ENCODE measurements around the gene EPB41L1. TPM values are rescaled to one million over a fixed set of nuclear protein-coding genes. Genes with fewer than 3 reads are reported as not detected.

The EPB41L1 gene
- polyA plus RNA-seq, 3 donors = 0.05 TPM; not detected in 2

GRCh38 chr20:36121981-36122930 lies 32.3 kb upstream of the EPB41L1 start:
- 94% methylated on average over 13 of the region's 17 CpGs for WGBS (ENCODE audit: insufficient coverage)
- Histone ChIP-seq H3K36me3 (replicated peaks in 1 of 2; ENCODE audit: control insufficient read depth in 1 of 2, insufficient read depth in 2 of 2, low read length in 2 of 2) (no peaks in the 10 kb centered on the region), H3K27me3 (ENCODE audit: control insufficient read depth in 2 of 2, insufficient read depth in 2 of 2, low read length in 2 of 2) (no peaks in the 10 kb centered on the region), H4K20me1 (ENCODE audit: insufficient read depth, low read length) (no peaks in the 10 kb centered on the region), H3K9ac (ENCODE audit: insufficient read depth, low read length, poor library complexity, severe bottlenecking) (no peak overlapping the region), H2AFZ (ENCODE audit: insufficient read depth, low read depth, low read length, poor library complexity, severe bottlenecking) (no peak overlapping the region), H3K9me3 (replicated peaks in 1 of 2; ENCODE audit: control insufficient read depth in 1 of 2, insufficient read depth in 1 of 2, low read length in 2 of 2) (no peaks in the 10 kb centered on the region), H3K27ac (ENCODE audit: low read depth in 1 of 2, low read length in 2 of 2) (no peak overlapping the region), H3K4me1 (ENCODE audit: control insufficient read depth in 1 of 2, insufficient read depth in 2 of 2, low read length in 2 of 2) (peaks cover 0 to 3% of the 10 kb centered on the region in 2 donors), H3K4me2 (replicated peaks; ENCODE audit: extremely low read depth, low read length, poor library complexity, severe bottlenecking) (no peak overlapping the region), H3K79me2 (ENCODE audit: insufficient read depth, low read length) (no peaks in the 10 kb centered on the region), H3K4me3 (replicated peaks in 1 of 3; ENCODE audit: low read depth in 2 of 3, low read length in 3 of 3) (no peak overlapping the region)
- no peak overlapping the region for H3K4me3 Mint-ChIP-seq
- H3K36me3 Mint-ChIP-seq = no peaks in the 10 kb centered on the region
- no peak for DNase-seq
- intact Hi-C loops (cut with micrococcal nuclease) = no loop called here
- H3K27me3 Mint-ChIP-seq (ENCODE audit: low read depth in 3 of 3) = peaks cover 5 to 8% (median 7%) of the 10 kb centered on the region in 3 donors
- H3K4me1 Mint-ChIP-seq = peaks cover 6% of the 10 kb centered on the region
- no peak overlapping the region for H3K27ac Mint-ChIP-seq
- no peak for TF ChIP-seq CTCF (IDR thresholded peaks at IDR 0.05)
- peaks cover 0 to 4% (median 0%) of the 10 kb centered on the region in 7 donors for H3K9me3 Mint-ChIP-seq

GRCh38 chr20:36122931-36123288 lies 31.6 kb upstream of the EPB41L1 start:
- no CpG with 5 or more reads among the region's 7 CpGs for WGBS (ENCODE audit: insufficient coverage)
- H3K36me3 ChIP-seq (replicated peaks in 1 of 2; ENCODE audit: control insufficient read depth in 1 of 2, insufficient read depth in 2 of 2, low read length in 2 of 2) = no peaks in the 10 kb centered on the region
- no peak overlapping the region for H3K4me3 Mint-ChIP-seq
- H3K27ac ChIP-seq (ENCODE audit: low read depth in 1 of 2, low read length in 2 of 2) = no peak overlapping the region
- H3K79me2 ChIP-seq (ENCODE audit: insufficient read depth, low read length) = no peaks in the 10 kb centered on the region
- no peaks in the 10 kb centered on the region for H3K36me3 Mint-ChIP-seq
- H3K27me3 Mint-ChIP-seq (ENCODE audit: low read depth in 3 of 3) = peaks cover 5 to 8% (median 7%) of the 10 kb centered on the region in 3 donors
- no peak overlapping the region for H3K9ac ChIP-seq (ENCODE audit: insufficient read depth, low read length, poor library complexity, severe bottlenecking)
- no peak overlapping the region for H3K27ac Mint-ChIP-seq
- H3K9me3 Mint-ChIP-seq = peaks cover 0 to 4% (median 0%) of the 10 kb centered on the region in 7 donors
- no peak for DNase-seq
- H3K27me3 ChIP-seq (ENCODE audit: control insufficient read depth in 2 of 2, insufficient read depth in 2 of 2, low read length in 2 of 2) = no peaks in the 10 kb centered on the region
- H4K20me1 ChIP-seq (ENCODE audit: insufficient read depth, low read length) = no peaks in the 10 kb centered on the region
- intact Hi-C loops (cut with micrococcal nuclease) = no loop called here
- no peak overlapping the region for H2AFZ ChIP-seq (ENCODE audit: insufficient read depth, low read depth, low read length, poor library complexity, severe bottlenecking)
- no peaks in the 10 kb centered on the region for H3K4me1 ChIP-seq (ENCODE audit: control insufficient read depth in 1 of 2, insufficient read depth in 2 of 2, low read length in 2 of 2)
- H3K4me2 ChIP-seq (replicated peaks; ENCODE audit: extremely low read depth, low read length, poor library complexity, severe bottlenecking) = no peak overlapping the region
- TF ChIP-seq CTCF (IDR thresholded peaks at IDR 0.05) = no peak
- H3K9me3 ChIP-seq (replicated peaks in 1 of 2; ENCODE audit: control insufficient read depth in 1 of 2, insufficient read depth in 1 of 2, low read length in 2 of 2) = no peaks in the 10 kb centered on the region
- no peaks in the 10 kb centered on the region for H3K4me1 Mint-ChIP-seq
- H3K4me3 ChIP-seq (replicated peaks in 1 of 3; ENCODE audit: low read depth in 2 of 3, low read length in 3 of 3) = no peak overlapping the region

Measured in CD14-positive monocyte (primary cell).